ENCODE measurements around the gene SNRK. TPM values are rescaled to one million over a fixed set of nuclear protein-coding genes. Genes with fewer than 3 reads are reported as not detected.

SNRK gene
- total RNA-seq, 1 donor from 2014 or later: 13.3 TPM

GRCh38 chr3:43249405-43249804 is 36.9 kb upstream of the SNRK start:
- no peaks in the 10 kb centered on the region for H3K4me1 ChIP-seq (ENCODE audit: insufficient read depth, low read length)
- no peaks in the 10 kb centered on the region for H3K36me3 ChIP-seq (ENCODE audit: insufficient read depth, low read length)
- H3K4me2 ChIP-seq (ENCODE audit: low read length): no peak overlapping the region
- H3K9ac ChIP-seq (ENCODE audit: low read length): no peak overlapping the region
- FAIRE-seq (no peak), DNase-seq (ENCODE audit: low read depth) (no peak)
- no peaks in the 10 kb centered on the region for H3K79me2 ChIP-seq (ENCODE audit: insufficient read depth, low read length)
- Mint-ChIP-seq H3K4me1 (ENCODE audit: low read depth, unreplicated experiment) (no peaks in the 10 kb centered on the region), H3K4me3 (ENCODE audit: unreplicated experiment) (no peak overlapping the region), H3K9me3 (ENCODE audit: unreplicated experiment) (no peaks in the 10 kb centered on the region), H3K36me3 (ENCODE audit: low read depth, unreplicated experiment) (no peaks in the 10 kb centered on the region), H3K27ac (ENCODE audit: unreplicated experiment) (no peak overlapping the region), H3K27me3 (ENCODE audit: low read depth, unreplicated experiment) (peaks cover 24% of the 10 kb centered on the region)
- no peak overlapping the region for H3K27ac ChIP-seq (ENCODE audit: low read depth, low read length)
- H3K9me3 ChIP-seq (ENCODE audit: insufficient read depth, low read depth, low read length): no peaks in the 10 kb centered on the region
- no peak overlapping the region for H2AFZ ChIP-seq (ENCODE audit: low read depth, low read length)
- TF ChIP-seq EZH2 (IDR thresholded peaks at IDR 0.05; ENCODE audit: insufficient read depth, low read length) (no peak), CTCF (IDR thresholded peaks at IDR 0.05; ENCODE audit: insufficient read depth, low read depth, low read length) (no peak)
- no peak overlapping the region for H3K4me3 ChIP-seq (ENCODE audit: insufficient read depth, low read depth, low read length)
- no peaks in the 10 kb centered on the region for H4K20me1 ChIP-seq (ENCODE audit: insufficient read depth, low read length)
- peaks cover 12% of the 10 kb centered on the region for H3K27me3 ChIP-seq (ENCODE audit: insufficient read depth, low read length)

- no peak overlapping the region for H3K4me3 ChIP-seq (ENCODE audit: insufficient read depth, low read depth, low read length)
- no peaks in the 10 kb centered on the region for H3K79me2 ChIP-seq (ENCODE audit: insufficient read depth, low read length)
- H3K9me3 Mint-ChIP-seq (ENCODE audit: unreplicated experiment): no peaks in the 10 kb centered on the region
- no peak overlapping the region for H3K4me3 Mint-ChIP-seq (ENCODE audit: unreplicated experiment)
- H3K36me3 Mint-ChIP-seq (ENCODE audit: low read depth, unreplicated experiment): no peaks in the 10 kb centered on the region
- H2AFZ ChIP-seq (ENCODE audit: low read depth, low read length): no peak overlapping the region
- H3K4me2 ChIP-seq (ENCODE audit: low read length): no peak overlapping the region
- no peak overlapping the region for H3K27ac Mint-ChIP-seq (ENCODE audit: unreplicated experiment)
- no peak overlapping the region for H3K9ac ChIP-seq (ENCODE audit: low read length)
- no peak overlapping the region for H3K27ac ChIP-seq (ENCODE audit: low read depth, low read length)
- H4K20me1 ChIP-seq (ENCODE audit: insufficient read depth, low read length): no peaks in the 10 kb centered on the region
- H3K9me3 ChIP-seq (ENCODE audit: insufficient read depth, low read depth, low read length): no peaks in the 10 kb centered on the region
- H3K4me1 ChIP-seq (ENCODE audit: insufficient read depth, low read length): no peaks in the 10 kb centered on the region
- peaks cover 15% of the 10 kb centered on the region for H3K27me3 Mint-ChIP-seq (ENCODE audit: low read depth, unreplicated experiment)
- TF ChIP-seq CTCF (IDR thresholded peaks at IDR 0.05; ENCODE audit: insufficient read depth, low read depth, low read length) (no peak), EZH2 (IDR thresholded peaks at IDR 0.05; ENCODE audit: insufficient read depth, low read length) (no peak)
- DNase-seq (ENCODE audit: low read depth): no peak
- no peaks in the 10 kb centered on the region for H3K36me3 ChIP-seq (ENCODE audit: insufficient read depth, low read length)
- FAIRE-seq: no peak
- no peaks in the 10 kb centered on the region for H3K4me1 Mint-ChIP-seq (ENCODE audit: low read depth, unreplicated experiment)
- peaks cover 8% of the 10 kb centered on the region for H3K27me3 ChIP-seq (ENCODE audit: insufficient read depth, low read length)
Measured at GRCh38 chr3:43253294-43253693, 33.0 kb upstream of the SNRK start.

GRCh38 chr3:43254125-43254524 is 32.2 kb upstream of the SNRK start:
- Histone ChIP-seq H3K4me3 (ENCODE audit: insufficient read depth, low read depth, low read length) (no peak overlapping the region), H3K27ac (ENCODE audit: low read depth, low read length) (no peak overlapping the region), H3K4me2 (ENCODE audit: low read length) (no peak overlapping the region), H3K36me3 (ENCODE audit: insufficient read depth, low read length) (no peaks in the 10 kb centered on the region), H2AFZ (ENCODE audit: low read depth, low read length) (no peak overlapping the region), H3K9ac (ENCODE audit: low read length) (no peak overlapping the region), H3K79me2 (ENCODE audit: insufficient read depth, low read length) (no peaks in the 10 kb centered on the region), H4K20me1 (ENCODE audit: insufficient read depth, low read length) (no peaks in the 10 kb centered on the region), H3K27me3 (ENCODE audit: insufficient read depth, low read length) (peaks cover 8% of the 10 kb centered on the region), H3K9me3 (ENCODE audit: insufficient read depth, low read depth, low read length) (no peaks in the 10 kb centered on the region), H3K4me1 (ENCODE audit: insufficient read depth, low read length) (no peaks in the 10 kb centered on the region)
- TF ChIP-seq EZH2 (IDR thresholded peaks at IDR 0.05; ENCODE audit: insufficient read depth, low read length) (no peak), CTCF (IDR thresholded peaks at IDR 0.05; ENCODE audit: insufficient read depth, low read depth, low read length) (no peak)
- H3K27ac Mint-ChIP-seq (ENCODE audit: unreplicated experiment): no peak overlapping the region
- H3K27me3 Mint-ChIP-seq (ENCODE audit: low read depth, unreplicated experiment): peaks cover 13% of the 10 kb centered on the region
- FAIRE-seq: no peak
- no peak for DNase-seq (ENCODE audit: low read depth)
- H3K4me3 Mint-ChIP-seq (ENCODE audit: unreplicated experiment): no peak overlapping the region
- no peaks in the 10 kb centered on the region for H3K4me1 Mint-ChIP-seq (ENCODE audit: low read depth, unreplicated experiment)
- no peaks in the 10 kb centered on the region for H3K9me3 Mint-ChIP-seq (ENCODE audit: unreplicated experiment)
- no peaks in the 10 kb centered on the region for H3K36me3 Mint-ChIP-seq (ENCODE audit: low read depth, unreplicated experiment)
